ENCODE results near the gene LNX1. TPM values are rescaled to one million over a fixed set of nuclear protein-coding genes. Genes with fewer than 3 reads are reported as not detected.

LNX1 gene
- total RNA-seq, 1 experiment from 2014 or later = 3.3 TPM

- no peak overlapping the region for H3K4me2 ChIP-seq (ENCODE audit: low read length)
- no peak overlapping the region for H3K4me3 ChIP-seq (replicated peaks in 1 of 2; ENCODE audit: low read depth in 1 of 2, low read length in 2 of 2)
- POLR2A ChIA-PET = interaction anchor here (0.8 kb wide), 1 partner anchor 14 kb away, joined by 3 read pairs; no protein-coding TSS in a partner anchor
- H3K9me2 ChIP-seq (ENCODE audit: insufficient read depth) = no peaks in the 10 kb centered on the region
- no peaks in the 10 kb centered on the region for H3K79me2 ChIP-seq (ENCODE audit: insufficient read depth, low read length)
- no peak overlapping the region for H3K9ac ChIP-seq (ENCODE audit: low read length)
- ATAC-seq (no peak), DNase-seq (ENCODE audit: low read depth, low spot score) (no peak)
- RAD21 ChIA-PET (ENCODE audit: low non-redundant PET in 1 of 2, low total read pairs in 2 of 2, uncharacterized antibody in 2 of 2, unreplicated experiment in 2 of 2) = no interaction called here
- no peaks in the 10 kb centered on the region for H4K20me1 ChIP-seq (ENCODE audit: insufficient read depth)
- intact Hi-C loops (cut with micrococcal nuclease) = no loop called here
- no peak overlapping the region for H2AFZ ChIP-seq (ENCODE audit: low read depth, low read length, poor library complexity, severe bottlenecking)
- H3K4me1 ChIP-seq (ENCODE audit: control insufficient read depth in 1 of 2, insufficient read depth in 2 of 2, low read length in 2 of 2) = no peaks in the 10 kb centered on the region
- no peaks in the 10 kb centered on the region for H3K27me3 ChIP-seq (ENCODE audit: insufficient read depth, low read length)
- no TSS peak for BruUV-seq (replicated peaks)
- no peaks in the 10 kb centered on the region for H3K9me3 ChIP-seq (ENCODE audit: control insufficient read depth in 1 of 2, insufficient read depth in 1 of 2, low read depth in 1 of 2, low read length in 2 of 2)
- H3K36me3 ChIP-seq (ENCODE audit: control insufficient read depth in 1 of 2, insufficient read depth in 2 of 2, low read length in 2 of 2) = no peaks in the 10 kb centered on the region
- H3K27ac ChIP-seq (ENCODE audit: low read depth, low read length) = no peak overlapping the region
- CTCF ChIA-PET = no interaction called here
- no peak for TF ChIP-seq EZH2phosphoT487 (IDR thresholded peaks at IDR 0.05; ENCODE audit: borderline replicate concordance)
- no peak for TF ChIP-seq POLR2AphosphoS5 (IDR thresholded peaks at IDR 0.05; ENCODE audit: low read depth, low read length)
- no peak for TF ChIP-seq ZNF274 (IDR thresholded peaks at IDR 0.05; ENCODE audit: low read depth, low read length)
- TF ChIP-seq CEBPB (IDR thresholded peaks at IDR 0.05; ENCODE audit: low read depth) = no peak
- TF ChIP-seq SRF (IDR thresholded peaks at IDR 0.05; ENCODE audit: low read depth) = no peak
- TF ChIP-seq EZH2 (IDR thresholded peaks at IDR 0.05) = no peak
- TF ChIP-seq ATF3 (IDR thresholded peaks at IDR 0.05) = no peak
- no peak for TF ChIP-seq FOSL1 (IDR thresholded peaks at IDR 0.05; ENCODE audit: low read depth)
- no peak for TF ChIP-seq CBX3 (IDR thresholded peaks at IDR 0.05; ENCODE audit: low read depth)
- no peak for TF ChIP-seq MAX (IDR thresholded peaks at IDR 0.05)
- TF ChIP-seq ZFX (IDR thresholded peaks at IDR 0.05) = no peak
- no peak for TF ChIP-seq SP1 (IDR thresholded peaks at IDR 0.05; ENCODE audit: low read depth)
- TF ChIP-seq, protein P1, sequence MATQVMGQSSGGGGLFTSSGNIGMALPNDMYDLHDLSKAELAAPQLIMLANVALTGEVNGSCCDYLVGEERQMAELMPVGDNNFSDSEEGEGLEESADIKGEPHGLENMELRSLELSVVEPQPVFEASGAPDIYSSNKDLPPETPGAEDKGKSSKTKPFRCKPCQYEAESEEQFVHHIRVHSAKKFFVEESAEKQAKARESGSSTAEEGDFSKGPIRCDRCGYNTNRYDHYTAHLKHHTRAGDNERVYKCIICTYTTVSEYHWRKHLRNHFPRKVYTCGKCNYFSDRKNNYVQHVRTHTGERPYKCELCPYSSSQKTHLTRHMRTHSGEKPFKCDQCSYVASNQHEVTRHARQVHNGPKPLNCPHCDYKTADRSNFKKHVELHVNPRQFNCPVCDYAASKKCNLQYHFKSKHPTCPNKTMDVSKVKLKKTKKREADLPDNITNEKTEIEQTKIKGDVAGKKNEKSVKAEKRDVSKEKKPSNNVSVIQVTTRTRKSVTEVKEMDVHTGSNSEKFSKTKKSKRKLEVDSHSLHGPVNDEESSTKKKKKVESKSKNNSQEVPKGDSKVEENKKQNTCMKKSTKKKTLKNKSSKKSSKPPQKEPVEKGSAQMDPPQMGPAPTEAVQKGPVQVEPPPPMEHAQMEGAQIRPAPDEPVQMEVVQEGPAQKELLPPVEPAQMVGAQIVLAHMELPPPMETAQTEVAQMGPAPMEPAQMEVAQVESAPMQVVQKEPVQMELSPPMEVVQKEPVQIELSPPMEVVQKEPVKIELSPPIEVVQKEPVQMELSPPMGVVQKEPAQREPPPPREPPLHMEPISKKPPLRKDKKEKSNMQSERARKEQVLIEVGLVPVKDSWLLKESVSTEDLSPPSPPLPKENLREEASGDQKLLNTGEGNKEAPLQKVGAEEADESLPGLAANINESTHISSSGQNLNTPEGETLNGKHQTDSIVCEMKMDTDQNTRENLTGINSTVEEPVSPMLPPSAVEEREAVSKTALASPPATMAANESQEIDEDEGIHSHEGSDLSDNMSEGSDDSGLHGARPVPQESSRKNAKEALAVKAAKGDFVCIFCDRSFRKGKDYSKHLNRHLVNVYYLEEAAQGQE (IDR thresholded peaks at IDR 0.05; ENCODE audit: low read depth) = no peak
- TF ChIP-seq YY1 (IDR thresholded peaks at IDR 0.05; ENCODE audit: extremely low read depth, insufficient replicate concordance, low read depth, low read length) = no peak
- no peak for TF ChIP-seq EGR1 (IDR thresholded peaks at IDR 0.05; ENCODE audit: low read depth)
These were observed 92.6 kb downstream of the LNX1 start for GRCh38 chr4:53498706-53499105.

Data from HCT116 (cell line).